Ectodermal cell (in vitro differentiated cells): ENCODE results near the gene SMIM27.
"Not testable (repeated sequence)": the region's sequence is repeated elsewhere in the genome, so short reads cannot be mapped to it uniquely, and the experiment has no call there.

Source experiments
- H3K27ac ChIP-seq: 2 replicates; pipeline ENCODE4 v1.7.0; 2013; ENCODE audit warnings: mild to moderate bottlenecking, low read depth, low read length; ENCODE audit not compliant: insufficient read depth, poor library complexity, severe bottlenecking
- H3K27me3 ChIP-seq: 2 replicates; pipeline ENCODE4 v1.7.0; 2013; ENCODE audit warnings: mild to moderate bottlenecking, low read length; ENCODE audit not compliant: insufficient read depth, control insufficient read depth, poor library complexity, severe bottlenecking
- H3K36me3 ChIP-seq: one replicate; pipeline ENCODE4 v1.7.0; 2013; ENCODE audit warnings: low read length; ENCODE audit not compliant: control insufficient read depth, insufficient read depth
- H3K4me1 ChIP-seq: one replicate; pipeline ENCODE4 v1.7.0; 2013; ENCODE audit warnings: low read length; ENCODE audit not compliant: control insufficient read depth, insufficient read depth
- H3K4me3 ChIP-seq: 2 replicates; pipeline ENCODE4 v1.7.0; 2013; ENCODE audit warnings: low read depth, low read length, control low read depth; ENCODE audit not compliant: insufficient read depth
- H3K9me3 ChIP-seq: 2 replicates; pipeline ENCODE4 v1.7.0; 2013; ENCODE audit warnings: mild to moderate bottlenecking, low read length, moderate library complexity; ENCODE audit not compliant: control insufficient read depth
- WGBS, 2 experiments: methylation state at CpG; one replicate each; pipeline ENCODE4 v1.1.7; 2013; ENCODE audit warnings: missing lambda C conversion rate in 2 of 2; 5-methylcytosine and 5-hydroxymethylcytosine counted together

SMIM27 gene

GRCh38 chr9:32526041-32526706 is 26.0 kb upstream of the SMIM27 start, which contains the start of gene RIGI:
Gene RIGI (minus strand): TSS chr9:32526196. CDS start chr9:32526166, 30 bp downstream.
- H3K4me3 ChIP-seq, result peak within 1 kb of the TSS; percentile 53
- peaks cover 3% of the 10 kb centered on the region for H3K9me3 ChIP-seq
- H3K27ac ChIP-seq, result no peak within 1 kb of the TSS
- no peaks in the 10 kb centered on the region for H3K4me1 ChIP-seq
- no peaks in the 10 kb centered on the region for H3K36me3 ChIP-seq
- no peaks in the 10 kb centered on the region for H3K27me3 ChIP-seq
- WGBS, 2 experiments, result 1% methylated on average over 35 to 37 of the region's 37 CpGs

GRCh38 chr9:32526707-32527048 is 25.4 kb upstream of the SMIM27 start:
- 0% methylated on average over 1 of the region's 2 CpGs; no CpG with 5 or more reads in 1 of the 2 experiments for WGBS, 2 experiments
- peak overlapping the region; percentile 53 for H3K4me3 ChIP-seq
- H3K27me3 ChIP-seq, result no peaks in the 10 kb centered on the region
- H3K9me3 ChIP-seq, result no peaks in the 10 kb centered on the region
- no peaks in the 10 kb centered on the region for H3K36me3 ChIP-seq
- H3K27ac ChIP-seq, result no peak overlapping the region
- no peaks in the 10 kb centered on the region for H3K4me1 ChIP-seq

GRCh38 chr9:32533336-32533735 is 18.8 kb upstream of the SMIM27 start:
- Histone ChIP-seq H3K27me3 (no peaks in the 10 kb centered on the region), H3K27ac (no peak overlapping the region), H3K4me3 (no peak overlapping the region), H3K9me3 (no peaks in the 10 kb centered on the region), H3K4me1 (no peaks in the 10 kb centered on the region), H3K36me3 (no peaks in the 10 kb centered on the region)
- 94 to 95% methylated on average over 6 of the region's 6 CpGs for WGBS, 2 experiments

DNA sequence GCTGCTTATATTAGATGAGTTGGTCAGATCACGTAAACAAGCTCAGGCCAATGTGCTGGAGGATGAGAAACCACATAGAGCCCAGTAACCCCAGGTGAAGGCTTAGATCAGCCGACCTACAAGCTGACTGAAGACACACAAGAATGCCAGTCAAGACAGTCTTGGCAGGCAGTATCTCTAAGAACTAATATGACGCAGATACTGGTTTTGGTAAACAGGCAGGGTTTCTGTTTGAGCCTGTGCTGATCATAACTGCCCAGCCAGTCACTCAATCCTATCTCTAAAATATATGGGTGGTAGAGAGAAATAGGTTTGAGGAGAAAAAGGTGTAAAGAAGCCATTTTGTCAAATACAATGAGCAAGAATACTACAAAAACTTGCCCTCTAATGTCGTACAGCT is 18.3 kb upstream of the SMIM27 start:
- whole genome bisulfite sequencing, 2 experiments, result 94% methylated on average over 4 of the region's 4 CpGs
- H3K27ac ChIP-seq, result no peak overlapping the region
- H3K9me3 ChIP-seq, result no peaks in the 10 kb centered on the region
- H3K4me3 ChIP-seq, result no peak overlapping the region
- H3K27me3 ChIP-seq, result no peaks in the 10 kb centered on the region
- no peaks in the 10 kb centered on the region for H3K36me3 ChIP-seq
- H3K4me1 ChIP-seq, result no peaks in the 10 kb centered on the region

DNA sequence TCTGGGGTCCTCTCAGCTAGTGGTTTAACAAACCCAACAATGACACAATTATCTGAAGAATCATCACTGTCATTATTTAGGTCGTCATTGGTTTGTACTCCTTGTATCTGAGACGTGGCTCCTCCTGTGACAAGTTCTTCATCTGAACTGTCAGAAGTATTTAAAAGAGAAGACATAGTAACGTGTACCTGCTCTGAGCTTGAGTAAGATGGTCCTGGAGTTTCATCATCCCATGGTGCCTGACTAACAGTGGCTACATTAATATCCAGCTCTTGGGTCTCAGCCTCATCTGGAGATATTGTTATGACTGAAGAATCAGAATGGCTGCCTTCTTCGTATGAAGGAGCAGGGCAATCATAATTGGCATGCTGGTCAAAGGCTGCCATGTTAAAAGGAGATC is 9.1 kb upstream of the SMIM27 start:
- Histone ChIP-seq H3K27ac (no peak overlapping the region), H3K36me3 (peaks cover 18% of the 10 kb centered on the region)

DNA sequence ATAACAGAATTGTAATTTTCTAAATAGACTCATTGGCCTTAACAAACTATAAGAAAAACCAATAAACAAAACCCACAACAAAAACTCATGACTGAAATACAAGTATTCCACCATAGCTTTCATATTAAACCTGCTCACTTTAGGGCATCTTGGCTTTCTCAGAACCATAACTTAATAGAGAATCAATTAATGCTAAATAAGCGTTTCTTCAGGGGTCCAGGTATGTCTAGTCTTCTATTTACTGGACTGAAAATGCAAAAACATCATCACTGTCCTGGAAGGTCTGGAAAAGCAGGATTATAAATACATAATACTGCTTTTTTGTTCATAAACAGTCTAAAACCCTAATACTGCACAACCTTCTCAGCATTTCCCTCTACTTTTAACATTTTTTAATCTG is 6.2 kb upstream of the SMIM27 start:
- H3K4me1 ChIP-seq, result no peaks in the 10 kb centered on the region
- H3K36me3 ChIP-seq, result peaks cover 14% of the 10 kb centered on the region
- no peak overlapping the region for H3K4me3 ChIP-seq
- no peak overlapping the region for H3K27ac ChIP-seq
- H3K27me3 ChIP-seq, result no peaks in the 10 kb centered on the region
- 88 to 92% methylated on average over 1 of the region's 1 CpG for WGBS, 2 experiments
- no peaks in the 10 kb centered on the region for H3K9me3 ChIP-seq

More for the DNA sequence above, 9.1 kb upstream of the SMIM27 start:
- Histone ChIP-seq H3K27me3 (no peaks in the 10 kb centered on the region), H3K4me1 (no peaks in the 10 kb centered on the region), H3K4me3 (no peak overlapping the region), H3K9me3 (no peaks in the 10 kb centered on the region)
- 96% methylated on average over 4 of the region's 4 CpGs for WGBS, 2 experiments

- not testable (repeated sequence) for H3K27me3 ChIP-seq, H3K36me3 ChIP-seq, H3K9me3 ChIP-seq, H3K27ac ChIP-seq, H3K4me1 ChIP-seq, H3K4me3 ChIP-seq
- 90 to 92% methylated on average over 20 of the region's 20 CpGs for WGBS, 2 experiments
Measured at GRCh38 chr9:32548213-32548612, 3.9 kb upstream of the SMIM27 start.

DNA sequence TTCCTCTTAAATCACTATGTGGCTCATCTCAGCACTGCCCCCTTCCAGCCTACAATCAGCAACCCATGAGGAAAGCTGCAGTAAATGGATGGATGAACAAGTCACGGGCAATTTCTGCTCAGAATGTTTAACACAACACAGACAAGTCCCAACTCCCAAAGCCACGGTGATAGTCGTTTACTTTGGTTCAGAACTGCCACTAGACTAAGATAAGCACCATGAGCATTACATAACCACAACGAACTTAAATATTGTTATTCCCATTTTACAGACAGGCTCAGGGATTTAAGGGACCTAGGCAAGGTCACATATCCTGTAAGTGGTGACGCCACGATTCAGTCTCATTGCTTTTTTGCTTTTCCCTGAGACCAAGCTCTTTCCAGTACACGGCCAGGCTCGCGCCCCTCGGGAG is 2.0 kb upstream of the SMIM27 start:
- 2 to 3% methylated on average over 10 of the region's 10 CpGs for WGBS, 2 experiments
- no peaks in the 10 kb centered on the region for H3K9me3 ChIP-seq
- H3K27me3 ChIP-seq, result no peaks in the 10 kb centered on the region
- H3K4me1 ChIP-seq, result no peaks in the 10 kb centered on the region
- no peaks in the 10 kb centered on the region for H3K36me3 ChIP-seq
- H3K27ac ChIP-seq, result peak overlapping the region; percentile 89
- peak overlapping the region; percentile 80 for H3K4me3 ChIP-seq

GRCh38 chr9:32550562-32551275 is 1.4 kb upstream of the SMIM27 start:
- Histone ChIP-seq H3K4me1 (no peaks in the 10 kb centered on the region), H3K27ac (peak overlapping the region; percentile 95), H3K4me3 (peak overlapping the region; percentile 80), H3K36me3 (no peaks in the 10 kb centered on the region), H3K9me3 (no peaks in the 10 kb centered on the region), H3K27me3 (no peaks in the 10 kb centered on the region)
- WGBS, 2 experiments, result 0% methylated on average over 75 of the region's 75 CpGs

DNA sequence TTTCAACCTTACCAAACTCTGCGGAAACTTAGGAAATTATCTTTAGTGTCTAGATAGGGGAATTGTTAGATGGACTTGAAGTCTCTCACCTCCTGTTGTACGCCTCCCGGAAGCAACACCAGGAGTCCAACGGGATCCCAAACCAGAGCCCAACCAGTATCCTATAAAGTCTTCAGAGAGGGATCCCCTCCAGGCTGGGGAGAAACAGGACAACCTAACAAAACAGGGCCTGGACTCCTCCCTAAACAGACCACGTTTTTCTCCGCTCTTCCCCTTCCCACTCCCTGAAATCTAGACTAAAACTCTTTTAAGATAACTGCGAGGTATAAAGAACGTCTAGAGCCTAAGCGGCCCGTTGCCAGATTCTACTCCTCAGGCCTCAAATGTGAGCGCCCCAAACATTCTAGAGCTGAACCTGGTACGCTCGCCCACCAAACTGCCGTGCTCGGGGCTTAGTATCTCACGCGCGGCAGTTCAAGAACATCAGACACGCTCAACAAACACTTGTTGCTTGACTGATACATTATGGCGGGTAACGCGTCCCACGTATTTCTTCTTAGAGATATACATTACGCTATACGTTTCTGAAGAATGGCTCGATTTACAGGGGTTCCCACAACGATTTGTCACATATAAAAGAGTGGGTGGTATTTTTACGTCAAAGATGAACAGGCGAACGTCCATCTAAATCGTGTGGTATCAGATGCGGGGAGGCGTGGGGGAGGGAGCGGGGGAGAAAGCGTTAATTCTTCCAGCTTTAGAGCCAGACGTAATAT is 663 bp upstream of the SMIM27 start:
- WGBS, 2 experiments, result 0 to 1% methylated on average over 36 of the region's 36 CpGs
- Histone ChIP-seq H3K9me3 (no peaks in the 10 kb centered on the region), H3K36me3 (no peaks in the 10 kb centered on the region), H3K27ac (peak overlapping the region; percentile 95), H3K4me1 (no peaks in the 10 kb centered on the region), H3K27me3 (no peaks in the 10 kb centered on the region), H3K4me3 (peak overlapping the region; percentile 80)
